Measurements from ENCODE around the gene IRF2BPL. TPM values are rescaled to one million over a fixed set of nuclear protein-coding genes. Genes with fewer than 3 reads are reported as not detected.

IRF2BPL gene
- total RNA-seq, 4 donors from 2014 or later = 21.0 to 53.5 (median 32.5) TPM

- in situ Hi-C loops (cut with MboI; ENCODE audit: low pct_ligation_motif_present in 1 of 4, low pct_unique_long_range_greater_than_20kb in 1 of 4, low sequenced_read_pairs in 3 of 4) = loop anchor here in 2 of 4 donors (10.0 kb wide), 1 partner anchor 127 kb away; no protein-coding TSS in a partner anchor
- 60 to 72% methylated on average over 9 to 14 of the region's 14 CpGs for WGBS, 2 donors (ENCODE audit: low coverage in 1 of 2)
- intact Hi-C loops (cut with DNase I; ENCODE audit: low total_unique reads) = loop anchor here (5.0 kb wide), 2 partner anchors 85 to 125 kb away; no protein-coding TSS in a partner anchor
- Histone ChIP-seq H3K27me3 (no peaks in the 10 kb centered on the region), H3K27ac (peak overlapping the region; percentile 99 to 100 (median 100)), H3K4me3 (no peak overlapping the region), H3K9me3 (no peaks in the 10 kb centered on the region), H3K4me1 (peaks cover 82 to 97% (median 93%) of the 10 kb centered on the region in 4 donors), H3K36me3 (no peaks in the 10 kb centered on the region)
- TF ChIP-seq POLR2A (IDR thresholded peaks at IDR 0.05) = no peak
- TF ChIP-seq EP300 (IDR thresholded peaks at IDR 0.05; ENCODE audit: low read depth) = no peak
- TF ChIP-seq POLR2AphosphoS5 (IDR thresholded peaks at IDR 0.05) = peak; percentile 52 to 71 (median 55)
- peak; percentile 56 for DNase-seq
Measured at GRCh38 chr14:77041881-77042545, 13.5 kb upstream of the IRF2BPL start.

GRCh38 chr14:77040741-77041653, 12.5 kb upstream of the IRF2BPL start:
- intact Hi-C loops (cut with DNase I; ENCODE audit: low total_unique reads) = loop anchor here (5.0 kb wide), 2 partner anchors 84 to 124 kb away; no protein-coding TSS in a partner anchor
- TF ChIP-seq POLR2AphosphoS5 (IDR thresholded peaks at IDR 0.05) (no peak), POLR2A (IDR thresholded peaks at IDR 0.05) (no peak), CTCF (IDR thresholded peaks at IDR 0.05) (no peak)

GRCh38 chr14:77040059-77040740, 11.7 kb upstream of the IRF2BPL start:
- H3K27ac ChIP-seq = peak overlapping the region; percentile 99 to 100 (median 100)
- peak overlapping the region; percentile 14 to 40 (median 19) for H3K4me3 ChIP-seq
- H3K27me3 ChIP-seq = no peaks in the 10 kb centered on the region
- H3K9me3 ChIP-seq = no peaks in the 10 kb centered on the region
- intact Hi-C loops (cut with DNase I; ENCODE audit: low total_unique reads) = loop anchor here (5.0 kb wide), 2 partner anchors 83 to 123 kb away; no protein-coding TSS in a partner anchor
- H3K36me3 ChIP-seq = no peaks in the 10 kb centered on the region
- TF ChIP-seq POLR2A (IDR thresholded peaks at IDR 0.05) (peak; percentile 28), POLR2AphosphoS5 (IDR thresholded peaks at IDR 0.05) (peak; percentile 79 to 88 (median 83)), CTCF (IDR thresholded peaks at IDR 0.05) (no peak), EP300 (IDR thresholded peaks at IDR 0.05; ENCODE audit: low read depth) (peak; percentile 69)
- in situ Hi-C loops (cut with MboI; ENCODE audit: low pct_ligation_motif_present in 1 of 4, low pct_unique_long_range_greater_than_20kb in 1 of 4, low sequenced_read_pairs in 3 of 4) = loop anchor here in 2 of 4 donors (10.0 kb wide), 1 partner anchor 125 kb away; no protein-coding TSS in a partner anchor
- WGBS, 2 donors (ENCODE audit: low coverage in 1 of 2) = 0 to 1% methylated on average over 2 to 25 of the region's 26 CpGs
- peaks cover 65 to 90% (median 80%) of the 10 kb centered on the region in 4 donors for H3K4me1 ChIP-seq
- peak; percentile 99 for DNase-seq

More at GRCh38 chr14:77040741-77041653, 12.5 kb upstream of the IRF2BPL start:
- Histone ChIP-seq H3K4me3 (peak overlapping the region in 2 of 4 donors; percentile 17 to 40), H3K36me3 (no peaks in the 10 kb centered on the region), H3K27me3 (no peaks in the 10 kb centered on the region), H3K9me3 (no peaks in the 10 kb centered on the region), H3K4me1 (peaks cover 73 to 97% (median 88%) of the 10 kb centered on the region in 4 donors), H3K27ac (peak overlapping the region; percentile 99 to 100 (median 100))
- WGBS, 2 donors (ENCODE audit: low coverage in 1 of 2) = 9 to 22% methylated on average over 12 to 23 of the region's 23 CpGs
- in situ Hi-C loops (cut with MboI; ENCODE audit: low pct_ligation_motif_present in 1 of 4, low pct_unique_long_range_greater_than_20kb in 1 of 4, low sequenced_read_pairs in 3 of 4) = loop anchor here in 2 of 4 donors (10.0 kb wide), 1 partner anchor 126 kb away; no protein-coding TSS in a partner anchor
- DNase-seq = peak; percentile 29

Measured in transverse colon (tissue), 4 donors.